CD14-positive monocyte (primary cell): ENCODE measurements around the gene OR52B2. TPM values are rescaled to one million over a fixed set of nuclear protein-coding genes. Genes with fewer than 3 reads are reported as not detected.

ENCODE experiments used
- DNase-seq, 3 donors: peaks; one replicate each; pipeline ENCODE4 v3.0.0-alpha.2; 2011 to 2022
- H2AFZ ChIP-seq: 2 replicates; pipeline ENCODE4 v1.6.0; 2012; ENCODE audit warnings: mild to moderate bottlenecking, low read depth, low read length, inconsistent platforms; ENCODE audit not compliant: insufficient read depth, poor library complexity, severe bottlenecking
- H3K27ac ChIP-seq, 2 donors: 1 replicate in 1 of 2; 2 replicates in 1 of 2; pipeline ENCODE4 v1.5.1; 2012 to 2013; ENCODE audit warnings: low read length in 2 of 2, control low read depth in 1 of 2, inconsistent platforms in 1 of 2, low read depth in 1 of 2, mild to moderate bottlenecking in 1 of 2
- H3K27me3 ChIP-seq, 2 donors: one replicate each; pipeline versions ENCODE4 v1.6.0 to v1.6.1; 2011 to 2013; ENCODE audit warnings: low read length in 2 of 2; ENCODE audit not compliant: control insufficient read depth in 2 of 2, insufficient read depth in 2 of 2
- H3K36me3 ChIP-seq, 2 donors: replicated peaks in 1 of 2; 1 replicate in 1 of 2; 2 replicates in 1 of 2; pipeline versions ENCODE4 v1.5.1 to v1.6.1; 2012 to 2013; ENCODE audit warnings: low read length in 2 of 2, control low read depth in 1 of 2, inconsistent platforms in 1 of 2, mild to moderate bottlenecking in 1 of 2; ENCODE audit not compliant: insufficient read depth in 2 of 2, control insufficient read depth in 1 of 2
- H3K4me1 ChIP-seq, 2 donors: 1 replicate in 1 of 2; 2 replicates in 1 of 2; pipeline versions ENCODE4 v1.5.1 to v1.6.1; 2012 to 2013; ENCODE audit warnings: low read length in 2 of 2, control low read depth in 1 of 2, inconsistent platforms in 1 of 2, mild to moderate bottlenecking in 1 of 2, moderate library complexity in 1 of 2; ENCODE audit not compliant: insufficient read depth in 2 of 2, control insufficient read depth in 1 of 2
- H3K4me2 ChIP-seq: replicated peaks from 2 replicates; pipeline ENCODE3; 2012; ENCODE audit warnings: low read length, moderate library complexity, mild to moderate bottlenecking; ENCODE audit not compliant: poor library complexity, severe bottlenecking; ENCODE audit errors: extremely low read depth
- H3K4me3 ChIP-seq, 3 experiments: fragments of 200-600 bp in 1 of 3; sonication (generic) in 1 of 3; replicated peaks in 1 of 3; 1 replicate in 2 of 3; 2 replicates in 1 of 3; pipeline ENCODE4 v1.5.1; 2011 to 2013; ENCODE audit warnings: low read length in 3 of 3, mild to moderate bottlenecking in 3 of 3, control low read depth in 2 of 3, low read depth in 2 of 3, inconsistent platforms in 1 of 3, moderate library complexity in 1 of 3
- H3K79me2 ChIP-seq: 2 replicates; pipeline ENCODE4 v1.6.0; 2012; ENCODE audit warnings: mild to moderate bottlenecking, control low read depth, inconsistent platforms, low read length, moderate library complexity; ENCODE audit not compliant: insufficient read depth
- H3K9ac ChIP-seq: 2 replicates; pipeline ENCODE4 v1.6.0; 2017; ENCODE audit warnings: low read length, mild to moderate bottlenecking; ENCODE audit not compliant: insufficient read depth, poor library complexity, severe bottlenecking
- H3K9me3 ChIP-seq, 2 donors: replicated peaks in 1 of 2; 1 replicate in 1 of 2; 2 replicates in 1 of 2; pipeline versions ENCODE4 v1.5.1 to v1.6.1; 2012 to 2013; ENCODE audit warnings: low read length in 2 of 2, control low read depth in 1 of 2; ENCODE audit not compliant: control insufficient read depth in 1 of 2, insufficient read depth in 1 of 2
- H4K20me1 ChIP-seq: 2 replicates; pipeline ENCODE4 v1.6.0; 2012; ENCODE audit warnings: mild to moderate bottlenecking, low read length, control low read depth, moderate library complexity; ENCODE audit not compliant: insufficient read depth
- H3K27ac Mint-ChIP-seq, 7 donors: one replicate each; pipeline ENCODE4 v1.8.0; 2020; ENCODE audit warnings: mild to moderate bottlenecking in 7 of 7, mixed read lengths in 7 of 7, moderate library complexity in 6 of 7, inconsistent platforms in 2 of 7
- H3K27me3 Mint-ChIP-seq, 3 donors: one replicate each; pipeline ENCODE4 v1.8.0; 2021 to 2022; ENCODE audit warnings: low read depth in 3 of 3, mild to moderate bottlenecking in 3 of 3, mixed read lengths in 3 of 3, moderate library complexity in 3 of 3, inconsistent platforms in 1 of 3
- H3K36me3 Mint-ChIP-seq, 2 donors: one replicate each; pipeline ENCODE4 v1.8.0; 2020; ENCODE audit warnings: mixed read lengths in 2 of 2, inconsistent platforms in 1 of 2, mild to moderate bottlenecking in 1 of 2
- H3K4me1 Mint-ChIP-seq: one replicate; pipeline ENCODE4 v1.8.0; 2020; ENCODE audit warnings: mild to moderate bottlenecking, mixed read lengths
- H3K4me3 Mint-ChIP-seq, 2 donors: one replicate each; pipeline ENCODE4 v1.8.0; 2020; ENCODE audit warnings: mild to moderate bottlenecking in 2 of 2, mixed read lengths in 2 of 2, moderate library complexity in 1 of 2
- H3K9me3 Mint-ChIP-seq, 7 donors: one replicate each; pipeline ENCODE4 v1.8.0; 2020 to 2022; ENCODE audit warnings: mixed read lengths in 7 of 7, mild to moderate bottlenecking in 6 of 7, moderate library complexity in 6 of 7, inconsistent platforms in 2 of 7
- WGBS: methylation state at CpG from one replicate; pipeline ENCODE4 v1.1.5; 2013; ENCODE audit warnings: missing lambda C conversion rate; ENCODE audit not compliant: insufficient coverage; 5-methylcytosine and 5-hydroxymethylcytosine counted together
- intact Hi-C, 2 donors: fragments of 100-400 bp; cut with micrococcal nuclease; formaldehyde crosslinking; loops; one replicate each; pipeline versions ENCODE4 v1.15.0 to v1.15.1; 2023
- polyA plus RNA-seq, 3 donors: library from polyadenylated mRNA; depleted of rRNA in 1 of 3; unstranded in 2 of 3; stranded (reverse) in 1 of 3; fragments of 300-500 nt in 2 of 3; fragments of >200 nt in 1 of 3; fragmentation: Illumina TruSeq in 2 of 3; gene quantifications; 1 replicate in 2 of 3; 2 replicates in 1 of 3; pipeline ENCODE4 v1.2.3, GENCODE V29; 2012 to 2021
- TF ChIP-seq, protein P1 (sequence below): fragments of 200-600 bp; IDR thresholded peaks from one replicate; pipeline ENCODE4 v1.8.0; 2022; ENCODE audit warnings: antibody characterized with exemption, mild to moderate bottlenecking

Gene OR52B2
- polyA plus RNA-seq, 3 donors: not detected

- Mint-ChIP-seq H3K27me3 (peaks cover 0 to 3% (median 0%) of the 10 kb centered on the region in 3 donors), H3K36me3 (peaks cover 0 to 6% of the 10 kb centered on the region in 2 donors), H3K4me1 (peaks cover 41% of the 10 kb centered on the region), H3K9me3 (peaks cover 0 to 5% (median 0%) of the 10 kb centered on the region in 7 donors), H3K4me3 (no peak overlapping the region), H3K27ac (no peak overlapping the region)
- TF ChIP-seq, protein P1, sequence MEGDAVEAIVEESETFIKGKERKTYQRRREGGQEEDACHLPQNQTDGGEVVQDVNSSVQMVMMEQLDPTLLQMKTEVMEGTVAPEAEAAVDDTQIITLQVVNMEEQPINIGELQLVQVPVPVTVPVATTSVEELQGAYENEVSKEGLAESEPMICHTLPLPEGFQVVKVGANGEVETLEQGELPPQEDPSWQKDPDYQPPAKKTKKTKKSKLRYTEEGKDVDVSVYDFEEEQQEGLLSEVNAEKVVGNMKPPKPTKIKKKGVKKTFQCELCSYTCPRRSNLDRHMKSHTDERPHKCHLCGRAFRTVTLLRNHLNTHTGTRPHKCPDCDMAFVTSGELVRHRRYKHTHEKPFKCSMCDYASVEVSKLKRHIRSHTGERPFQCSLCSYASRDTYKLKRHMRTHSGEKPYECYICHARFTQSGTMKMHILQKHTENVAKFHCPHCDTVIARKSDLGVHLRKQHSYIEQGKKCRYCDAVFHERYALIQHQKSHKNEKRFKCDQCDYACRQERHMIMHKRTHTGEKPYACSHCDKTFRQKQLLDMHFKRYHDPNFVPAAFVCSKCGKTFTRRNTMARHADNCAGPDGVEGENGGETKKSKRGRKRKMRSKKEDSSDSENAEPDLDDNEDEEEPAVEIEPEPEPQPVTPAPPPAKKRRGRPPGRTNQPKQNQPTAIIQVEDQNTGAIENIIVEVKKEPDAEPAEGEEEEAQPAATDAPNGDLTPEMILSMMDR: no peak
- Histone ChIP-seq H3K4me1 (peaks cover 39 to 44% of the 10 kb centered on the region in 2 donors), H3K9me3 (no peaks in the 10 kb centered on the region), H3K79me2 (no peaks in the 10 kb centered on the region), H3K4me3 (no peak overlapping the region), H3K9ac (no peak overlapping the region), H3K27ac (no peak overlapping the region), H3K4me2 (no peak overlapping the region), H2AFZ (no peak overlapping the region), H4K20me1 (no peaks in the 10 kb centered on the region), H3K27me3 (no peaks in the 10 kb centered on the region), H3K36me3 (no peaks in the 10 kb centered on the region)
- intact Hi-C loops: loop anchor here in 1 of 2 donors (10.0 kb wide), 1 partner anchor 62 kb away; the partner anchor contains the start of gene OR52W1
- 100% methylated on average over 1 of the region's 1 CpG for WGBS
- no peak for DNase-seq
These were observed 37.7 kb downstream of the OR52B2 start for GRCh38 chr11:6132431-6132830.

DNA sequence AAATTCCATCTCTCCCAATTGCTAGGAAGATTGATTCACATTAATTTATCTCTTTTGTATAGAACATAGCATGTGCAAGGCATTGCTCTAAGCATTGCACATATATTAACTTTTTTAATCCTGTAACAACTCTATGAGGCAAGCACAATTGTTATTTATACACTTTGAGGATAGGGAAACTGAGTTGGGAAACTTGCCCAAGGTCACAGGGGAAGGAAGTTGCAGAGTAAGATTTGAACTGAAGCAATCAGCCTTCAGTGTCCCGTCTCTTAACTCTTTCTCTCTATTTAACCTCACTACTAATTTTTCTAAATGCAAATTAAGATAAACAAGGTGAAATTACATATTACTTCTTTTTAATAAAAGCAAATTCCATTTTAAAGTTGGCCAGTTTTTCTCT is 40.5 kb downstream of the OR52B2 start:
- TF ChIP-seq, protein P1: no peak
- intact Hi-C loops: loop anchor here (5.0 to 10.0 kb wide), 2 partner anchors 65 to 73 kb away; partner anchors contain the start of gene OR52W1 (in 1 of the 2)
- peak overlapping the region; percentile 13 to 57 for H3K4me3 Mint-ChIP-seq
- Histone ChIP-seq H4K20me1 (no peaks in the 10 kb centered on the region), H3K4me3 (peak overlapping the region in 1 of 3 experiments; percentile 47), H2AFZ (no peak overlapping the region), H3K79me2 (no peaks in the 10 kb centered on the region), H3K9me3 (no peaks in the 10 kb centered on the region), H3K36me3 (no peaks in the 10 kb centered on the region), H3K27me3 (no peaks in the 10 kb centered on the region), H3K4me1 (peaks cover 46 to 54% of the 10 kb centered on the region in 2 donors), H3K4me2 (peak overlapping the region; percentile 57), H3K27ac (peak overlapping the region; percentile 82 to 94), H3K9ac (peak overlapping the region; percentile 38)
- peak overlapping the region; percentile 88 to 96 (median 95) for H3K27ac Mint-ChIP-seq
- H3K27me3 Mint-ChIP-seq: no peaks in the 10 kb centered on the region
- peaks cover 0 to 4% of the 10 kb centered on the region in 2 donors for H3K36me3 Mint-ChIP-seq
- peaks cover 0 to 5% (median 0%) of the 10 kb centered on the region in 7 donors for H3K9me3 Mint-ChIP-seq
- no CpG with 5 or more reads among the region's 1 CpG for WGBS
- H3K4me1 Mint-ChIP-seq: peaks cover 44% of the 10 kb centered on the region
- peak; percentile 61 to 82 (median 67) for DNase-seq
